Measurements from ENCODE around the gene GADD45G.

Gene GADD45G

DNA sequence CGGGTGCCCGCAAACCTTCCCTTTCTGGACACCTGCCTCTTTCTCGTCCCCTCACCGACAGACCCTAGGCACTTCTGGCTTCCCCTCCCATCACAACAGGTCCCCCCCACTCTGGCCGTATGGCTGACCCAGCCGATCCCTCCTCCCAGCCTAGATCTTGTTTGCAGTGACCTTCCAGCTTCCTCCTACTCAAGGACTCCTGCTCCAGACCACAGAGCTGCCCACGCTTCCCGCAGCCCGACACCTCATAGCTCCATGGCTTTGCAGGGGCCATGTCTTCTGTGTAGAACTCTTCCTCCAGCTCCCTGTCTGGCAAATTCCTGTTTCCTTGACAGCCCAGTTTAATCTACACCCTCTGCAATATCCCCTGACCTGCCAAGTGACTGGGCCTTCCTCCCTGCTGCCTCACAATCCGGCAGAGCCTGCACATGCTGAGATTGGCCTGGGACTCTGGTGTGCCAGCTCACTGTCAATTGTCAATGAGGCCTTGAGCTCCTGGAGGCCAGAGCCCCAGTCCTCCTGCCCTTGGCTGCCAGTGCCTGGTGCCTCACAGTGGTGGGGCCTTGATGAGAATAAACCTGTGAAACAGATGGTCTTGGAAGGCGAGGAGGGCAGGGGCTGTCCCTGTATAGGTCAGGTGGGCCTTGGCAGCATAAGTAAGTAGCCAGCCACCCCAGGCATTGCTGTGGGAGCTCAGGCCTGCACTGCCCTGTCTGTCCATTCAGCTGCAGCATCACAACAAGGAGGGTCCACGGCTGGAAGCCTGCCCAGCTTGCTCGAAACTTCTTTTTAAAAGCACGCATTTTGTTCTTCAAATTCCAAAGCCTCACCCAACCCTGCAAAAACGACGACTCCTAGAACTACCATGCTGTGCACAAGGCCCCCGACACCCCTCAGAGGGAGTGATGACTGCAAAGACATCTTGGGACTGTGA lies 50.5 kb downstream of the GADD45G start:
- Histone ChIP-seq H3K36me3 (ENCODE audit: low read depth) (no peaks in the 10 kb centered on the region), H3K9me3 (ENCODE audit: severe bottlenecking) (no peaks in the 10 kb centered on the region), H3K4me1 (ENCODE audit: insufficient read depth, poor library complexity, severe bottlenecking) (no peaks in the 10 kb centered on the region), H3K27ac (ENCODE audit: poor library complexity, severe bottlenecking) (no peak overlapping the region), H3K4me3 (ENCODE audit: severe bottlenecking) (no peak overlapping the region), H3K27me3 (ENCODE audit: insufficient read depth, poor library complexity, severe bottlenecking) (no peaks in the 10 kb centered on the region)
- no peak for ATAC-seq (ENCODE audit: low read depth)
- TF ChIP-seq, protein P1, sequence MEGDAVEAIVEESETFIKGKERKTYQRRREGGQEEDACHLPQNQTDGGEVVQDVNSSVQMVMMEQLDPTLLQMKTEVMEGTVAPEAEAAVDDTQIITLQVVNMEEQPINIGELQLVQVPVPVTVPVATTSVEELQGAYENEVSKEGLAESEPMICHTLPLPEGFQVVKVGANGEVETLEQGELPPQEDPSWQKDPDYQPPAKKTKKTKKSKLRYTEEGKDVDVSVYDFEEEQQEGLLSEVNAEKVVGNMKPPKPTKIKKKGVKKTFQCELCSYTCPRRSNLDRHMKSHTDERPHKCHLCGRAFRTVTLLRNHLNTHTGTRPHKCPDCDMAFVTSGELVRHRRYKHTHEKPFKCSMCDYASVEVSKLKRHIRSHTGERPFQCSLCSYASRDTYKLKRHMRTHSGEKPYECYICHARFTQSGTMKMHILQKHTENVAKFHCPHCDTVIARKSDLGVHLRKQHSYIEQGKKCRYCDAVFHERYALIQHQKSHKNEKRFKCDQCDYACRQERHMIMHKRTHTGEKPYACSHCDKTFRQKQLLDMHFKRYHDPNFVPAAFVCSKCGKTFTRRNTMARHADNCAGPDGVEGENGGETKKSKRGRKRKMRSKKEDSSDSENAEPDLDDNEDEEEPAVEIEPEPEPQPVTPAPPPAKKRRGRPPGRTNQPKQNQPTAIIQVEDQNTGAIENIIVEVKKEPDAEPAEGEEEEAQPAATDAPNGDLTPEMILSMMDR (IDR thresholded peaks at IDR 0.05; ENCODE audit: poor library complexity, severe bottlenecking) = no peak
- no peak for DNase-seq (ENCODE audit: low spot score)
